SU-DHL-6 (cell line): Measurements from ENCODE around the gene HYAL1.

Experiments used
- EZH2phosphoT487 ChIP-seq: fragments of 200-600 bp; sonication (generic), shearing (Covaris generic); conservative IDR thresholded peaks from 2 replicates; pipeline ENCODE4 v1.6.1; 2018; ENCODE audit warnings: mild to moderate bottlenecking, antibody characterized with exemption, low read length, moderate library complexity, mixed read lengths
- TF ChIP-seq, protein P1 (sequence below): fragments of 200-600 bp; sonication (generic); IDR thresholded peaks from one replicate; pipeline ENCODE4 v1.5.1; 2017; ENCODE audit warnings: antibody characterized with exemption, mild to moderate bottlenecking, low read length, moderate library complexity; ENCODE audit not compliant: insufficient read depth, poor library complexity, severe bottlenecking

GRCh38 chr3:50326182-50326541, 22.8 kb upstream of the HYAL1 start:
- TF ChIP-seq, protein P1, sequence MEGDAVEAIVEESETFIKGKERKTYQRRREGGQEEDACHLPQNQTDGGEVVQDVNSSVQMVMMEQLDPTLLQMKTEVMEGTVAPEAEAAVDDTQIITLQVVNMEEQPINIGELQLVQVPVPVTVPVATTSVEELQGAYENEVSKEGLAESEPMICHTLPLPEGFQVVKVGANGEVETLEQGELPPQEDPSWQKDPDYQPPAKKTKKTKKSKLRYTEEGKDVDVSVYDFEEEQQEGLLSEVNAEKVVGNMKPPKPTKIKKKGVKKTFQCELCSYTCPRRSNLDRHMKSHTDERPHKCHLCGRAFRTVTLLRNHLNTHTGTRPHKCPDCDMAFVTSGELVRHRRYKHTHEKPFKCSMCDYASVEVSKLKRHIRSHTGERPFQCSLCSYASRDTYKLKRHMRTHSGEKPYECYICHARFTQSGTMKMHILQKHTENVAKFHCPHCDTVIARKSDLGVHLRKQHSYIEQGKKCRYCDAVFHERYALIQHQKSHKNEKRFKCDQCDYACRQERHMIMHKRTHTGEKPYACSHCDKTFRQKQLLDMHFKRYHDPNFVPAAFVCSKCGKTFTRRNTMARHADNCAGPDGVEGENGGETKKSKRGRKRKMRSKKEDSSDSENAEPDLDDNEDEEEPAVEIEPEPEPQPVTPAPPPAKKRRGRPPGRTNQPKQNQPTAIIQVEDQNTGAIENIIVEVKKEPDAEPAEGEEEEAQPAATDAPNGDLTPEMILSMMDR: no peak
- no peak for TF ChIP-seq EZH2phosphoT487
